ENCODE results near the gene DNAJB2. TPM values are rescaled to one million over a fixed set of nuclear protein-coding genes. Genes with fewer than 3 reads are reported as not detected.

The DNAJB2 gene
- polyA plus RNA-seq, 1 of the 3 experiments (the other 2 are of a cell fraction), result 39.9 TPM

DNA sequence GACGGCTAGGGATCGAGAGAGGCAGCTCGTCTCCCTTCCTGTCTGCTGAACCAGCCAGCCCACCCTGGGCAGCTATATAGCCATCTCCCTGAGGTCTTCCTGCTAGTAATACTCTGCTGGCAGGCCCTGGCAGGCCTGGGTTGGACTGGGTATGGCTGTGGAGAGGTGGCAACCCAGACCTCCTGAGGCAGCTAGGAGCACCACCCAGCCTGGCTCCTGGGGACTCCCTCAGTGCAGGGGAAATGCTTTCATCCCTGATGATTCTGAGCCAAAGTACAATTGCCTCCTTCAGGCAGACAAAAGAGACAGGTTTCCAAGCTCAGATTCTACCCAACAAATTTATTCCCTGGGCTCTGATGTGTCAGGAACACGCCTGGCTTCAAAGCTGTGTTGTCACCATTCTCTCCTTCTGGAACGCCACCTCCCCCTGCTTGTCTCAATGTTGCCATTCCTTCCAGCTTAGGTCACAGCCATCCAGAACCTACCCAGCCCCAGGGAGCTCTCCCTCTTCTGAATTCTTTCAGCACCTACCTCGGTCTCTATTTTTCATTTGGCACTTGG is 4.7 kb upstream of the DNAJB2 start:
- peaks cover 18% of the 10 kb centered on the region for H3F3A ChIP-seq (replicated peaks; ENCODE audit: insufficient read depth)
- ChIA-PET POLR2A (interaction anchor here (0.6 to 1.0 kb wide), 2 partner anchors 56 to 190 kb away, joined by 3 to 4 read pairs; no protein-coding TSS in a partner anchor), CTCF (interaction anchor here (0.9 to 15.4 kb wide), 4 partner anchors 18 to 170 kb away, joined by 3 to 312 read pairs (median 6); no protein-coding TSS in a partner anchor)
- peak overlapping the region in 1 of 2 experiments; percentile 59; a peak in 2 of 4 replicates for H3K27ac ChIP-seq (ENCODE audit: low read depth in 2 of 2, low read length in 1 of 2)
- peak overlapping the region; percentile 55; the same call in 1 of the 2 replicates for H2AFZ ChIP-seq (ENCODE audit: low read depth)
- no peaks in the 10 kb centered on the region for H3K36me3 ChIP-seq (replicated peaks in 1 of 2; ENCODE audit: control insufficient read depth in 1 of 2, insufficient read depth in 2 of 2, low read length in 1 of 2)
- no peaks in the 10 kb centered on the region for H3K79me2 ChIP-seq (ENCODE audit: insufficient read depth)
- DNase-seq, result no peak
- TF ChIP-seq GABPA (IDR thresholded peaks at IDR 0.05; ENCODE audit: low read depth) (no peak), JUND (IDR thresholded peaks at IDR 0.05) (peak; percentile 30; the same call in 1 of the 2 replicates)
- peaks cover 21 to 26% of the 10 kb centered on the region in 2 experiments for H3K4me1 ChIP-seq (ENCODE audit: control insufficient read depth in 1 of 2, insufficient read depth in 2 of 2, low read depth in 1 of 2, low read length in 1 of 2)
- H3K9me3 ChIP-seq, result no peaks in the 10 kb centered on the region
- H3K9me2 ChIP-seq, result no peaks in the 10 kb centered on the region
- H3K9ac ChIP-seq, result peak overlapping the region; percentile 52; the same call in 1 of the 2 replicates
- WGBS (ENCODE audit: low lambda C conversion rate), result 51% methylated on average over 6 of the region's 6 CpGs
- H4K20me1 ChIP-seq (ENCODE audit: insufficient read depth), result no peaks in the 10 kb centered on the region
- H3K4me2 ChIP-seq, result peak overlapping the region; percentile 49
- H3K27me3 ChIP-seq (ENCODE audit: insufficient read depth), result no peaks in the 10 kb centered on the region
- 0 out of 4 replicates have a peak overlapping the region, but pooled peaks of 1 of the 2 experiments have one; percentile 1 for H3K4me3 ChIP-seq (ENCODE audit: low read depth in 2 of 2, low read length in 1 of 2)

- no peaks in the 10 kb centered on the region for H3K9me2 ChIP-seq
- peaks cover 24 to 27% of the 10 kb centered on the region in 2 experiments for H3K4me1 ChIP-seq (ENCODE audit: control insufficient read depth in 1 of 2, insufficient read depth in 2 of 2, low read depth in 1 of 2, low read length in 1 of 2)
- H3K4me2 ChIP-seq, result peak overlapping the region; percentile 95
- ChIA-PET POLR2A (interaction anchor here (1.0 to 1.6 kb wide), 7 partner anchors 8 to 111 kb away, joined by 3 to 6 read pairs (median 5); partner anchors contain the start of genes ABCB6, CNPPD1, GLB1L and STK16), CTCF (interaction anchor here (0.5 to 15.4 kb wide), 45 partner anchors 9 to 390 kb away, joined by 3 to 312 read pairs (median 5); partner anchors contain the start of genes ABCB6, ANKZF1, CHPF and GLB1L)
- peak overlapping the region; percentile 80; the same call in 1 of the 2 replicates for H2AFZ ChIP-seq (ENCODE audit: low read depth)
- H3K27ac ChIP-seq (ENCODE audit: low read depth in 2 of 2, low read length in 1 of 2), result peak overlapping the region; percentile 88 to 91; a peak in 3 of 4 replicates
- no peaks in the 10 kb centered on the region for H3K27me3 ChIP-seq (ENCODE audit: insufficient read depth)
- peaks cover 18% of the 10 kb centered on the region for H3F3A ChIP-seq (replicated peaks; ENCODE audit: insufficient read depth)
- H4K20me1 ChIP-seq (ENCODE audit: insufficient read depth), result no peaks in the 10 kb centered on the region
- H3K9me3 ChIP-seq, result no peaks in the 10 kb centered on the region
- peaks cover 14 to 20% of the 10 kb centered on the region in 2 experiments for H3K36me3 ChIP-seq (replicated peaks in 1 of 2; ENCODE audit: control insufficient read depth in 1 of 2, insufficient read depth in 2 of 2, low read length in 1 of 2)
- 43% methylated on average over 22 of the region's 25 CpGs for WGBS (ENCODE audit: low lambda C conversion rate)
- peaks cover 9% of the 10 kb centered on the region; the same call in 1 of the 2 replicates for H3K79me2 ChIP-seq (ENCODE audit: insufficient read depth)
- DNase-seq, result peak; percentile 81
- H3K9ac ChIP-seq, result peak overlapping the region; percentile 87
- peak overlapping the region in 1 of 2 experiments; percentile 21; a peak in 3 of 4 replicates for H3K4me3 ChIP-seq (ENCODE audit: low read depth in 2 of 2, low read length in 1 of 2)
- TF ChIP-seq RXRA (IDR thresholded peaks at IDR 0.05; ENCODE audit: borderline replicate concordance, low read depth) (no peak), PBX3 (IDR thresholded peaks at IDR 0.05) (no peak), TAF1 (IDR thresholded peaks at IDR 0.05; ENCODE audit: borderline replicate concordance, low read depth, low read length) (0 out of 2 replicates have a peak, but pooled peaks have one; percentile 7), MEF2A (IDR thresholded peaks at IDR 0.05; ENCODE audit: borderline replicate concordance, low read depth) (no peak), CHD2 (IDR thresholded peaks at IDR 0.05; ENCODE audit: low read length, partially characterized antibody) (peak; percentile 19), SMC3 (IDR thresholded peaks at IDR 0.05; ENCODE audit: low read depth, low read length) (peak; percentile 57), EP300 (IDR thresholded peaks at IDR 0.05; ENCODE audit: borderline replicate concordance in 1 of 2, low read depth in 1 of 2, low read length in 1 of 2) (no peak), REST (IDR thresholded peaks at IDR 0.05; ENCODE audit: low read depth, low read length) (no peak), RCOR1 (IDR thresholded peaks at IDR 0.05; ENCODE audit: low read length) (no peak), MXI1 (IDR thresholded peaks at IDR 0.05; ENCODE audit: low read depth, low read length) (peak; percentile 20; the same call in 1 of the 2 replicates)
- TF ChIP-seq, protein P1, sequence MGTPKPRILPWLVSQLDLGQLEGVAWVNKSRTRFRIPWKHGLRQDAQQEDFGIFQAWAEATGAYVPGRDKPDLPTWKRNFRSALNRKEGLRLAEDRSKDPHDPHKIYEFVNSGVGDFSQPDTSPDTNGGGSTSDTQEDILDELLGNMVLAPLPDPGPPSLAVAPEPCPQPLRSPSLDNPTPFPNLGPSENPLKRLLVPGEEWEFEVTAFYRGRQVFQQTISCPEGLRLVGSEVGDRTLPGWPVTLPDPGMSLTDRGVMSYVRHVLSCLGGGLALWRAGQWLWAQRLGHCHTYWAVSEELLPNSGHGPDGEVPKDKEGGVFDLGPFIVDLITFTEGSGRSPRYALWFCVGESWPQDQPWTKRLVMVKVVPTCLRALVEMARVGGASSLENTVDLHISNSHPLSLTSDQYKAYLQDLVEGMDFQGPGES (IDR thresholded peaks at IDR 0.05; ENCODE audit: low read depth, low read length), result no peak
- TF ChIP-seq, protein P2, sequence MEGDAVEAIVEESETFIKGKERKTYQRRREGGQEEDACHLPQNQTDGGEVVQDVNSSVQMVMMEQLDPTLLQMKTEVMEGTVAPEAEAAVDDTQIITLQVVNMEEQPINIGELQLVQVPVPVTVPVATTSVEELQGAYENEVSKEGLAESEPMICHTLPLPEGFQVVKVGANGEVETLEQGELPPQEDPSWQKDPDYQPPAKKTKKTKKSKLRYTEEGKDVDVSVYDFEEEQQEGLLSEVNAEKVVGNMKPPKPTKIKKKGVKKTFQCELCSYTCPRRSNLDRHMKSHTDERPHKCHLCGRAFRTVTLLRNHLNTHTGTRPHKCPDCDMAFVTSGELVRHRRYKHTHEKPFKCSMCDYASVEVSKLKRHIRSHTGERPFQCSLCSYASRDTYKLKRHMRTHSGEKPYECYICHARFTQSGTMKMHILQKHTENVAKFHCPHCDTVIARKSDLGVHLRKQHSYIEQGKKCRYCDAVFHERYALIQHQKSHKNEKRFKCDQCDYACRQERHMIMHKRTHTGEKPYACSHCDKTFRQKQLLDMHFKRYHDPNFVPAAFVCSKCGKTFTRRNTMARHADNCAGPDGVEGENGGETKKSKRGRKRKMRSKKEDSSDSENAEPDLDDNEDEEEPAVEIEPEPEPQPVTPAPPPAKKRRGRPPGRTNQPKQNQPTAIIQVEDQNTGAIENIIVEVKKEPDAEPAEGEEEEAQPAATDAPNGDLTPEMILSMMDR (IDR thresholded peaks at IDR 0.05), result peak; percentile 94
These were observed 1.2 kb upstream of the DNAJB2 start for GRCh38 chr2:219277703-219278654.
